Bronchial epithelial cell (primary cell): ENCODE data around the gene ZNG1A. TPM values are rescaled to one million over a fixed set of nuclear protein-coding genes. Genes with fewer than 3 reads are reported as not detected.
A peak's percentile ranks its signal among the peaks of the same experiment; 100 is the strongest.
"Not testable (repeated sequence)": the region's sequence is repeated elsewhere in the genome, so short reads cannot be mapped to it uniquely, and the experiment has no call there.

Source experiments
- DNase-seq: peaks from one replicate; pipeline ENCODE4 v3.0.0-alpha.2; 2010; ENCODE audit warnings: low read depth
- FAIRE-seq: peaks from 2 replicates; lab custom pipeline; 2011; peaks lifted over from hg19 to GRCh38; lab: Jason Lieb, UNC
- H3K27me3 ChIP-seq: 2 replicates; pipeline ENCODE4 v1.5.1; 2011; ENCODE audit warnings: low read length; ENCODE audit not compliant: control insufficient read depth, insufficient read depth
- H3K36me3 ChIP-seq: 2 replicates; pipeline ENCODE4 v1.5.1; 2011; ENCODE audit warnings: low read length; ENCODE audit not compliant: control insufficient read depth, insufficient read depth
- H3K4me3 ChIP-seq: 2 replicates; pipeline ENCODE4 v1.5.1; 2011; ENCODE audit warnings: mild to moderate bottlenecking, low read depth, low read length, control low read depth
- total RNA-seq: library from RNA; depleted of rRNA; stranded (reverse); fragments of >200 nt; gene quantifications from 2 replicates; pipeline ENCODE4 v1.2.1, GENCODE V29; 2014
- TF ChIP-seq, protein P1 (sequence below): IDR thresholded peaks from 2 replicates; pipeline ENCODE4 v1.5.1; 2011; ENCODE audit warnings: mild to moderate bottlenecking, moderate library complexity, low read length, control low read depth, inconsistent platforms; ENCODE audit not compliant: insufficient read depth, severe bottlenecking

Gene ZNG1A
- total RNA-seq, 1 donor from 2014 or later, result 78.5 TPM

DNA sequence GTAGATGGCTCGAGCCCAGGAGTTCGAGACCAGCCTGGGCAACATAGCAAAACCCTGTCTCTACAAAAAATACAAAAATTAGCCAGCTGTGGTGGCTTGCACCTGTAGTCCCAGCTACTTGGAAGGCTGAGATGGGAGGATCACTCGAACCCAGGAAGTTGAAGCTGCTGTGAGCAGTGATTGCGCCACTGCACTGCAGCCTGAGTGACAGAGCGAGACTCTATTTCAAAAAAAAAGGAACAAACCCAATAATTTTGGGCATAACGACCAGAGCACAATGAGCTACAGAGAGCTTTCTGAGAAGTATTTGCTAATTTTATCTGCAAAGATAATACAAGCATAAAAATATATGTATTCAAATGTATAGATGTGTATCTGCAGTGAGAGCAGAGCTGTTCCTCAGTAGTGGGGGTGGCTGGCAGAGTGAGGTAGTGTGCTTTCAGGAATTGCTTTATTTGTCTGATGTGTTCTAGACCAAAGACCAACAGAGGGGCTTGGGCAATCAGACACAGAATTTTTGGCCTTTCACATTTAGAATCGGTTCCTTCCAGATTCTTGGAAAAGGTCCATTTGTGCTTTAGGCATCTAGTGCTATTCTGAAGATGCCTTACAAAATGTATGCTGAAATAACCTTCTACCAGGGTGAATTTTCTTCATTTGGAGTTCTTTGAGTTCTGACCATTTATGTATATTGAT lies 41.0 kb upstream of the ZNG1A start:
- no peak overlapping the region for H3K4me3 ChIP-seq
- H3K27me3 ChIP-seq, result no peaks in the 10 kb centered on the region
- FAIRE-seq, result no peak
- H3K36me3 ChIP-seq, result no peaks in the 10 kb centered on the region
- TF ChIP-seq, protein P1, sequence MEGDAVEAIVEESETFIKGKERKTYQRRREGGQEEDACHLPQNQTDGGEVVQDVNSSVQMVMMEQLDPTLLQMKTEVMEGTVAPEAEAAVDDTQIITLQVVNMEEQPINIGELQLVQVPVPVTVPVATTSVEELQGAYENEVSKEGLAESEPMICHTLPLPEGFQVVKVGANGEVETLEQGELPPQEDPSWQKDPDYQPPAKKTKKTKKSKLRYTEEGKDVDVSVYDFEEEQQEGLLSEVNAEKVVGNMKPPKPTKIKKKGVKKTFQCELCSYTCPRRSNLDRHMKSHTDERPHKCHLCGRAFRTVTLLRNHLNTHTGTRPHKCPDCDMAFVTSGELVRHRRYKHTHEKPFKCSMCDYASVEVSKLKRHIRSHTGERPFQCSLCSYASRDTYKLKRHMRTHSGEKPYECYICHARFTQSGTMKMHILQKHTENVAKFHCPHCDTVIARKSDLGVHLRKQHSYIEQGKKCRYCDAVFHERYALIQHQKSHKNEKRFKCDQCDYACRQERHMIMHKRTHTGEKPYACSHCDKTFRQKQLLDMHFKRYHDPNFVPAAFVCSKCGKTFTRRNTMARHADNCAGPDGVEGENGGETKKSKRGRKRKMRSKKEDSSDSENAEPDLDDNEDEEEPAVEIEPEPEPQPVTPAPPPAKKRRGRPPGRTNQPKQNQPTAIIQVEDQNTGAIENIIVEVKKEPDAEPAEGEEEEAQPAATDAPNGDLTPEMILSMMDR, result no peak
- no peak for DNase-seq

DNA sequence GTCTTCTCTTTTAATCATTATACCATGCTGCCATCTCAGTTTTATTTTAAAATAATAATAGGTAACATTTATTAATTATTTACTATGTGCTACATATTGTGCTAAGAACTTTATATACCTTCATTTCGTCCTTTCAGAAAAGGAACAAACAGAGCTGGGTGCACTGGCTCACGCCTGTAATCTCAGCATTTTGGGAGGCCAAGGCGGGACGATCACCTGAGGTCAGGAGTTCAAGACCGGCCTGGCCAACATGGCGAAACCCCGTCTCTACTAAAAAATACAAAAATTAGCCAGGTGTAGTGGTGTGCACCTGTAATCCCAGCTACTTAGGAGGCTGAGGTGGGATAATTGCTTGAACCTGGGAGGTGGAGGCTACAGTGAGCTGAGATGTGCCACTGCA lies 40.2 kb upstream of the ZNG1A start:
- H3K36me3 ChIP-seq, DNase-seq, FAIRE-seq, H3K27me3 ChIP-seq, H3K4me3 ChIP-seq: not testable (repeated sequence)

DNA sequence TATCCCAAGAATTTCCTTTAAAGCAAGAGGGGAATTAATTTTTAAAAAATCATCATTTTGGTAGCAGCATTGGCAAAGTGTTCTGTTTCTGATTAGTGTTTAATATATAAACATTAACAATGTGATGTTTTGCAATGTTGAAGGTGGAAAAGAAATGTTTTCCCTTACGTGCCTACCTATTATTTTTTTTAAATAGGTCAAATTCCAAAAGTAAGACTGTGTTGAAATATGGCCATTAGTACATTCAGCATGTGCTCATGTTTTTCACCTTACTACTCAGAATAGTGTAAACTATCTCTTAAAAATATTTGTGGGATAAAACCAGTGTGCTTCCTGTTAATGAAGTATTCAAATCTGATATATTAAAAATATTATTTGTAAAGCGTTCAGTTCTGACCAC lies 39.1 kb upstream of the ZNG1A start:
- Histone ChIP-seq H3K4me3 (no peak overlapping the region), H3K36me3 (no peaks in the 10 kb centered on the region), H3K27me3 (no peaks in the 10 kb centered on the region)
- TF ChIP-seq, protein P1, result no peak
- DNase-seq (no peak), FAIRE-seq (no peak)

DNA sequence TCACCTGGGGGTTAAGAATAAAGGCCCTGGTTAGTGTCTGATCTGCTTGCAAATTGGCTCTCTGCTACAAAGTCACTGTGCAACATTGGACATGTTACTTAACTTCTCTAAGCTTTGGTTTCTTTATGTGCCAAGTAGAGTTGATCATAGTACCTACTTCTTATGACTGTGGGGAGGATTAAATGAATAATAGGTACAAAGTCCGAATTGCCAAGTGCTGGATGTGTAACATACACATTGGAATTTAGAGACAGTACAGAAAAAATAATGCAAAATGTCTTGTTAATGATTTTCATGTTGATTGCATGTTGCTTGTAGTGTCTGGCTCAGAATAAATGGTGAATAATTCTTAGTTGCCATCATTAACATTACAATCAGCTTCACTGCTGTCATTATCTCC lies 38.0 kb upstream of the ZNG1A start:
- FAIRE-seq (no peak), DNase-seq (no peak)
- no peak overlapping the region for H3K4me3 ChIP-seq
- TF ChIP-seq, protein P1, result no peak
- no peaks in the 10 kb centered on the region for H3K36me3 ChIP-seq
- H3K27me3 ChIP-seq, result no peaks in the 10 kb centered on the region

DNA sequence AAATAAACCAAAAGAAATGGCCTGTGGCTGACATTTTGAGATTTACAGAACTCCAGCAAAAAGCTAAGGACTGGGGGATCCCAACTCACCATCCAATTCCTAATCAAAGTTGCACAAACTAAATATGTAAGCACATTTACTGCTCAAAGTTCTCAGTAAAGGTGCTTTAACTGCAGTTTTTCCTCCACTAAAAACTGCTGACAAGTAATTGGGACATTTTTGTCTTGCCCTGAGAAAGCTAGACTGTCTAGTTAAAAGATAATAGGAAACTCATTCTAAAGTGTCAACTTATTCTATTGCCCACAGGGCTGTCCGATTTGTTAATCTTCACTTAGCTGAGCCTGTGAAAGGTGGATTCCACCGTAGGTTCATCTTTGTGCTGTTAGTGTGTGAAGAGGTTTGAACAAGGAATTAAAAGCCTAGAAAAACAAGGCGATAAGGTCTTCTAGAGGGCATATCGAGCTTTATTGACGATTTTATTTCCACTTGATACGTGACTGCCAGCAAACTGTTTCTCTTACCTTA lies 36.8 kb upstream of the ZNG1A start:
- no peak for FAIRE-seq
- H3K4me3 ChIP-seq, result peak overlapping the region; percentile 49
- DNase-seq, result no peak
- H3K36me3 ChIP-seq, result no peaks in the 10 kb centered on the region
- H3K27me3 ChIP-seq, result no peaks in the 10 kb centered on the region
- TF ChIP-seq, protein P1, result no peak

DNA sequence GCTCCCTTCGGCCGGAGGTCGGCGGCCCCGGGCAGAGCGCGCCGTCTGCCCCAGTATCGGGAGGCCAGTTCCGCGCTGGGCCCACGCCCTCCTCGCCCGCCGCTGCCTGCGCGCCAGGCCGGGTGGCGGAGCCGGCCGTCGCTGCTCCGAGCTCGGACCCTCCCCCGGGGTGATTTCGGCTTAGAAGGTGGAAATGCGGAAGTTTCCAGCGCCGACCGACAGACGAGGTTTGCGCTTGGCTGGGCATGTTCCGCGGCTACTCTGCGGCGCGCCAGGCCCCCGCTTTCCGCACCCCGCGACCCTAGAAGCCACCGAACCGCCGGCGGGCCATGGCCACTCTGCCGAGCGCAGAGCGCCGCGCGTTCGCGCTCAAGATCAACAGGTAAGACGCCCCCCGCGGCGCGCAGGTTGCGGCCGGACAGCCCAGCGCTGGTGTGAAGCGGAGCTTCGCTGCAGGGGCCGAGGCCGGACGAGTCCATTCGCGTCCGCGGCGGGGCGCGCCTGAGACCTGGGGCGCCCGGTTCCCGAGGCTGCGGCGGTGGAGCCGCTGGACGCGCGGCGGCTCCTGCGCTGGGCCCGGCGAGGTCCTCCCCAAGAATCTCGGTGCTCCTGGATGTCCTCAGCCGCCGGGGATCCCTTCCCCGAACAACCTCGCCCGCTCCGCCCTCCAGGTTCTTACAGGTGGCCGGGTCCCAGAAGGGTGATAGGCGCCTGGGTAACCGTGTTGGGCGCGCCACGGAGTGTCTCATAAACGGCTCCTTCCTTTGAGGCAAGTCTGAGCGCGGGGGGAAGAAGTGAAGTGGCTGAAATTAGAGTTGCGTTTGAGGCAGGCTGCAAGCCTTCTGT lies 36.0 kb upstream of the ZNG1A start, which contains the start of gene DOCK8:
TSS of gene DOCK8 (plus strand) at position 218 of the 846 bp plus-strand sequence. CDS start at position 330, 112 bp downstream.
- TF ChIP-seq, protein P1, result peak; percentile 56
- Histone ChIP-seq H3K4me3 (peak within 1 kb of the TSS; percentile 49), H3K36me3 (no peaks in the 10 kb centered on the region), H3K27me3 (no peaks in the 10 kb centered on the region)
- peak; percentile 29 for DNase-seq
- FAIRE-seq, result no peak
